Endometrium (tissue), 2 donors: Measurements from ENCODE around the gene TMPRSS9.
"Not testable (repeated sequence)": the region's sequence is repeated elsewhere in the genome, so short reads cannot be mapped to it uniquely, and the experiment has no call there.

Source experiments
- FAIRE-seq: peaks from 2 replicates; lab custom pipeline; 2012; peaks lifted over from hg19 to GRCh38; lab: Jason Lieb, UNC
- donor health status: control.
- donor health status: control.

TMPRSS9 gene

DNA sequence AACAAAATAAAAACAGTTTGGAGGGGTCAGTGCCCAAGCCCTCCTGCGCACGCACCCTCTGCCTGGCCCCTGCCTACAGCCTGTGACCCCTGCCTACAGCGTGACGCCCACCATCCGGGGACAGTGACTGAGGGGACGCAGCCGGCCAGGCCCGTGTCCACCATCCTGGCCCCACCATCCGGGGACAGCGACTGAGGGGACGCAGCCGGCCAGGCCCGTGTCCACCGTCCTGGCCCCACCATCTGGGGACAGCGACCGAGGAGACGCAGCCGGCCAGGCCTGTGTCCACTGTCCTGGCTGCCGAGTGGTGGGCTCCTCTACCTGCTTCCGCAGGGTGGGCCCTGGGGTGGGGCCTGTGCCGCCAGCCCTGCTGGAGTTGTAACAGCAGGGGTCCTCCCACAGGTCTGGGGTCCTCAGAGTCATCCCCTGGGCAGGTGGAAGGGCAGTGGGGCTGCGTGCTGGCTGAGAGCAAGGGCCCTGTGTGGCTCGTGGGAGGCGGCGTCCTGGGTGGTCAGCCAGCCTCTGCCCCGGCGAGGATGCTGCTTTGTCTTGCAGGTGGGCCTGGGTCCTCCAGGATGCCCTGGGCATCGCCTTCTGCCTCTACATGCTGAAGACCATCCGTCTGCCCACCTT, 17.3 kb upstream of the TMPRSS9 start:
- FAIRE-seq, result no peak

GRCh38 chr19:2343289-2343982, 16.6 kb upstream of the TMPRSS9 start:
- no peak for FAIRE-seq

DNA sequence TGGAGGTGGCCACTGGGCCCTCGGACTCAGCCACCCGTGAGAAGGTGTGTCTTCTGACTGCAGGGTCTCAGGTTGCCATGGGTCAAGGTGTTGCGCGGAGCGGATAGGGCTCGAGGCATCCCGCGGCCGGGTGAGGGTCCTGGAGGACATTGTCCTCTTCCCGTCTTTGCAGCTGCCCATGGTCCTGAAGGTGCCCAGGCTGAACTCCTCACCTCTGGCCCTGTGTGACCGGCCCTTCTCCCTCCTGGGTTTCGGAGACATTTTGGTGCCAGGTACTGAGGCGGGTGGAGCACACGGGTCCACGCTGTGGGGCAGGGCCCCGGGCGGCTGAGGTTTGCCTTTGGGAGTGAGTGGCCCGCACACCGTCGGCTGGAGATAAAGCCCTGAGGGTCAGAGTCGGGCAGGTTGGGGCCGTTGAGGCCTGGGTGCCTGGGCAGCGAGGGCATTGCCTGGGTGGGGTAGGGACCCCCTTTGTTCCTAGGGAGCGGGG, 15.6 kb upstream of the TMPRSS9 start:
- no peak for FAIRE-seq

- FAIRE-seq, result no peak
These were observed 15.0 kb upstream of the TMPRSS9 start for GRCh38 chr19:2345076-2345475.

DNA sequence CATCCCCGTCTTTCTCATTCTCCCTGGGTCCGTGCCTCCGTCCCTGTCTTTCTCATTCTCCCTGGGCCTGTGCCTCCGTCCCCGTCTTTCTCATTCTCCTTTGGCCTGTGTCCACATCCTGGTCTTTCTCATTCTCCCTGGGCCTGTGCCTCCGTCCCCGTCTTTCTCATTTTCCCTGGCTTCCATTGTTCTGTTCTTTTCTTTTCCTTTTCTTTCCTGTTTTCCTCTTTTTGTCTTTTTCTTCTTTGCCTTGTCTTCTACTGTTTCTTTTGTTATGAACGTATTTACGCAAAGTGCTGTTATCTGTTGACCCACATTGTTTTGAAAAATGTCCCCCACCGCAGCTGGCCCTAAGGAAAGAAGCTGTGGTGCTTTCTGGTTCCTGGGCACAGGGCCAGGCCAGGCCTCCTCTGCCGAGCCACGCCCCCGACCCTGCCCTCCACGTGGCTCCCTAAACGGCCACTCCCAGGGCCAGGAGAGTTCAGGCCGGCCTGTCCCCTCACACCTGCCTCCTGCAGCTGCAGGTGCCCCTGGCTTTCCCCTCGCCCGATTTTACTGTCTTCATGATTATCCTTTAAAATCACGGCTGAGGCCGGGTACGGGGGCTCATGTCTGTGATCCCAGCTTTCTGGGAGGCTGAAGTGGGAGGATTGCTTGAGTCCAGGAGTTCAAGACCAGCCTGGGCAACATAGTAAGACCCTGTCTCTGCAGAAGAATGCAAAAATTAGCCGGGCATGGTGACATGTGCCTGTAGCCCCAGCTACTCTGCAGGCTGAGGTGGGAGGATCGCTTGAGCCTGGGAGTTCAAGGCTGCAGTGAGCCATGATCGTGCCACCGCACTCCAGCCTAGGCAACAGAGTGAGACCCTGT, 14.0 kb upstream of the TMPRSS9 start:
- no peak for FAIRE-seq

DNA sequence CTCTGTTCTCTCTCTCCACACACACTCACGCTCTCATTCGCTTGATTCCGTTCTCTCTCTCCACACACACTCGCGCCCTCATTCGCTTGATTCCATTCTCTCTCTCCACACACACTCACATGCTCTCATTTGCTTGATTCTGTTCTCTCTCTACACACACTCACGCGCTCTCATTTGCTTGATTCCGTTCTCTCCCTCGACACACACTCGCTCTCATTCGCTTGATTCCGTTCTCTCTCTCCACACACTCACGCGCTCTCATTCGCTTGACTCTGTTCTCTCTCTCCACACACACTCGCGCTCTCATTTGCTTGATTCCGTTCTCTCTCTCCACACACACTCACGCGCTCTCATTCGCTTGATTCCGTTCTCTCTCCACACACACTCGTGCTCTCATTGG, 10.2 kb upstream of the TMPRSS9 start:
- FAIRE-seq, result not testable (repeated sequence)

- no peak for FAIRE-seq
These were observed 9.4 kb upstream of the TMPRSS9 start for GRCh38 chr19:2350656-2351055.

GRCh38 chr19:2351591-2351990, 8.5 kb upstream of the TMPRSS9 start:
- no peak for FAIRE-seq

GRCh38 chr19:2352121-2352520, 7.9 kb upstream of the TMPRSS9 start:
- no peak for FAIRE-seq

- no peak for FAIRE-seq
These were observed 6.7 kb upstream of the TMPRSS9 start for GRCh38 chr19:2353159-2353886.

GRCh38 chr19:2353887-2354592, 6.0 kb upstream of the TMPRSS9 start:
- FAIRE-seq, result no peak

GRCh38 chr19:2354670-2355069, 5.4 kb upstream of the TMPRSS9 start:
- FAIRE-seq, result no peak

- FAIRE-seq, result no peak
These were observed 4.7 kb upstream of the TMPRSS9 start for GRCh38 chr19:2355168-2356035.

- no peak for FAIRE-seq
These were observed 3.9 kb upstream of the TMPRSS9 start for GRCh38 chr19:2356036-2356646.

- FAIRE-seq, result no peak
These were observed 2.5 kb upstream of the TMPRSS9 start for GRCh38 chr19:2357279-2358206.

- no peak for FAIRE-seq
These were observed 1.4 kb upstream of the TMPRSS9 start for GRCh38 chr19:2358548-2359173.

GRCh38 chr19:2360833-2361232, 768 bp downstream of the TMPRSS9 start:
- no peak for FAIRE-seq

- no peak for FAIRE-seq
These were observed 1.4 kb downstream of the TMPRSS9 start for GRCh38 chr19:2361246-2362045.
